PC-3 (cell line): ENCODE data around the gene MYO10. TPM values are rescaled to one million over a fixed set of nuclear protein-coding genes. Genes with fewer than 3 reads are reported as not detected.

ENCODE experiments used
- ATAC-seq: fragments of 200-7000 bp; cut with Tn5 transposase; 2 replicates; pipeline ENCODE4 v1.9.1; 2020; ENCODE audit warnings: mild to moderate bottlenecking, moderate library complexity
- BruUV-seq: library from RNA; stranded (reverse); fragments of 400-500 nt; replicated peaks from 2 replicates; lab custom pipeline; 2021; lab: Mats Ljungman, UMichigan
- CTCF ChIA-PET: fragments of 300-600 bp; sonication (Branson Sonifier 250); formaldehyde crosslinking; loops from one replicate; lab custom pipeline; 2022; ENCODE audit warnings: antibody characterized with exemption; lab: Charles Lee
- POLR2A ChIA-PET: fragments of 300-600 bp; sonication (Branson Sonifier 250); formaldehyde crosslinking; loops from one replicate; lab custom pipeline; 2022; ENCODE audit warnings: antibody characterized with exemption; ENCODE audit not compliant: unreplicated experiment; lab: Charles Lee
- DNase-seq: peaks from one replicate; pipeline ENCODE4 v3.0.0-alpha.2; 2015
- H2AFZ ChIP-seq: fragments of 300-600 bp; sonication (generic); 2 replicates; pipeline ENCODE4 v1.6.0; 2016; ENCODE audit warnings: antibody characterized with exemption, low read length
- H3F3A ChIP-seq: fragments of 300-600 bp; sonication (generic); one replicate; pipeline ENCODE4 v1.6.0; 2017; ENCODE audit warnings: antibody characterized with exemption, low read length, control low read depth, mild to moderate bottlenecking; ENCODE audit not compliant: unreplicated experiment
- H3K27ac ChIP-seq: fragments of 300-600 bp; sonication (generic); 2 replicates; pipeline ENCODE4 v1.5.1; 2016; ENCODE audit warnings: mild to moderate bottlenecking, low read length
- H3K27me3 ChIP-seq: fragments of 300-600 bp; sonication (generic); 2 replicates; pipeline ENCODE4 v1.6.1; 2016; ENCODE audit warnings: low read length, mixed read lengths
- H3K36me3 ChIP-seq: fragments of 300-600 bp; sonication (generic); 2 replicates; pipeline ENCODE4 v1.6.1; 2016; ENCODE audit warnings: low read depth, mixed run types, low read length, mixed read lengths
- H3K4me1 ChIP-seq: fragments of 300-600 bp; sonication (generic); 2 replicates; pipeline ENCODE4 v1.5.1; 2016; ENCODE audit warnings: low read length; ENCODE audit not compliant: insufficient read depth
- H3K4me2 ChIP-seq: fragments of 300-600 bp; sonication (generic); 2 replicates; pipeline ENCODE4 v1.6.0; 2016; ENCODE audit warnings: low read length
- H3K4me3 ChIP-seq: fragments of 300-600 bp; sonication (generic); 2 replicates; pipeline ENCODE4 v1.5.1; 2016; ENCODE audit warnings: mild to moderate bottlenecking, low read length, mixed read lengths
- H3K79me2 ChIP-seq: fragments of 300-600 bp; sonication (generic); 2 replicates; pipeline ENCODE4 v1.6.1; 2017; ENCODE audit warnings: low read length, mixed read lengths
- H3K9ac ChIP-seq: fragments of 300-600 bp; sonication (generic); 2 replicates; pipeline ENCODE4 v1.6.0; 2016; ENCODE audit warnings: mild to moderate bottlenecking, low read length
- H3K9me2 ChIP-seq: fragments of 300-600 bp; sonication (generic); replicated peaks from 2 replicates; pipeline ENCODE4 v1.6.1; 2016; ENCODE audit warnings: mixed run types, low read length, mixed read lengths
- H3K9me3 ChIP-seq: fragments of 300-600 bp; sonication (generic); 2 replicates; pipeline ENCODE4 v1.6.1; 2016; ENCODE audit warnings: low read length, mixed read lengths
- H4K20me1 ChIP-seq: fragments of 300-600 bp; sonication (generic); 2 replicates; pipeline ENCODE4 v1.6.1; 2016; ENCODE audit warnings: low read length, mixed read lengths
- EZH2 ChIP-seq: fragments of 300-600 bp; sonication (generic); IDR thresholded peaks from one replicate; pipeline ENCODE4 v1.6.1; 2017; ENCODE audit warnings: antibody characterized with exemption, mild to moderate bottlenecking, low read length; ENCODE audit not compliant: unreplicated experiment
- EZH2phosphoT487 ChIP-seq: fragments of 300-600 bp; sonication (generic); IDR thresholded peaks from 2 replicates; pipeline ENCODE4 v1.6.1; 2018; ENCODE audit warnings: mild to moderate bottlenecking, antibody characterized with exemption, low read length, borderline replicate concordance
- intact Hi-C: fragments of 100-400 bp; cut with micrococcal nuclease; formaldehyde crosslinking; loops from 2 replicates; pipeline ENCODE4 v1.9.0; 2023
- total RNA-seq: library from RNA; depleted of rRNA; stranded (reverse); fragments of >200 nt; gene quantifications from 2 replicates; pipeline ENCODE4 v1.2.3, GENCODE V29; 2014
- TF ChIP-seq, protein P1 (sequence below): fragments of 300-600 bp; sonication (generic); conservative IDR thresholded peaks from 2 replicates; pipeline ENCODE4 v1.5.1; 2017; ENCODE audit warnings: antibody characterized with exemption, low read depth, mild to moderate bottlenecking, low read length

The MYO10 gene
- total RNA-seq, 1 experiment from 2014 or later: 52.3 TPM

DNA sequence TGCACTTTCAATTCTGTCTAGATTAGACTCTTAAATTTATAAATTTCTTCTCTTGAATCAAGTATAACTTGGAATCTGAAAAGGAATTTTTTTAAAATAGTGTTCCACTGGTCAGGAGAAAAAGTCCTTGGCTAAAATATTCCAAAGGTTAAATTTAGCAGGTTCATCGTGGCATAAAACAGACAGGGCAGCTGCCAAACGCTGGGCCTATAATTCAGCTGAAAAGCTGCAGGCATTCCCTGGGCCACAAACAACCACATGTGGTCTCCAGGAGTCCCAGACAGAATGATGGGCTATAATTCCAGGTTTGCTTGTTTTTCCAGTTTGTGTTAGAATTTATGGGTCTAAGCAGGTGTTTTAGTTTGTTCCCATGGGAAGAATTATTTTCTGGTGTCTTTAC lies 248.2 kb downstream of the MYO10 start:
- Histone ChIP-seq H2AFZ (no peak overlapping the region), H4K20me1 (no peaks in the 10 kb centered on the region), H3K9ac (no peak overlapping the region), H3K36me3 (peaks cover 29% of the 10 kb centered on the region), H3K79me2 (no peaks in the 10 kb centered on the region), H3K27ac (no peak overlapping the region), H3K4me3 (no peak overlapping the region), H3F3A (no peaks in the 10 kb centered on the region), H3K4me1 (no peaks in the 10 kb centered on the region), H3K4me2 (no peak overlapping the region), H3K9me2 (no peaks in the 10 kb centered on the region), H3K27me3 (no peaks in the 10 kb centered on the region), H3K9me3 (no peaks in the 10 kb centered on the region)
- BruUV-seq: no TSS peak
- ChIA-PET POLR2A (no interaction called here), CTCF (no interaction called here)
- DNase-seq (no peak), ATAC-seq (no peak)
- intact Hi-C loops: no loop called here
- TF ChIP-seq, protein P1, sequence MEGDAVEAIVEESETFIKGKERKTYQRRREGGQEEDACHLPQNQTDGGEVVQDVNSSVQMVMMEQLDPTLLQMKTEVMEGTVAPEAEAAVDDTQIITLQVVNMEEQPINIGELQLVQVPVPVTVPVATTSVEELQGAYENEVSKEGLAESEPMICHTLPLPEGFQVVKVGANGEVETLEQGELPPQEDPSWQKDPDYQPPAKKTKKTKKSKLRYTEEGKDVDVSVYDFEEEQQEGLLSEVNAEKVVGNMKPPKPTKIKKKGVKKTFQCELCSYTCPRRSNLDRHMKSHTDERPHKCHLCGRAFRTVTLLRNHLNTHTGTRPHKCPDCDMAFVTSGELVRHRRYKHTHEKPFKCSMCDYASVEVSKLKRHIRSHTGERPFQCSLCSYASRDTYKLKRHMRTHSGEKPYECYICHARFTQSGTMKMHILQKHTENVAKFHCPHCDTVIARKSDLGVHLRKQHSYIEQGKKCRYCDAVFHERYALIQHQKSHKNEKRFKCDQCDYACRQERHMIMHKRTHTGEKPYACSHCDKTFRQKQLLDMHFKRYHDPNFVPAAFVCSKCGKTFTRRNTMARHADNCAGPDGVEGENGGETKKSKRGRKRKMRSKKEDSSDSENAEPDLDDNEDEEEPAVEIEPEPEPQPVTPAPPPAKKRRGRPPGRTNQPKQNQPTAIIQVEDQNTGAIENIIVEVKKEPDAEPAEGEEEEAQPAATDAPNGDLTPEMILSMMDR: no peak
- TF ChIP-seq EZH2phosphoT487 (no peak), EZH2 (no peak)

DNA sequence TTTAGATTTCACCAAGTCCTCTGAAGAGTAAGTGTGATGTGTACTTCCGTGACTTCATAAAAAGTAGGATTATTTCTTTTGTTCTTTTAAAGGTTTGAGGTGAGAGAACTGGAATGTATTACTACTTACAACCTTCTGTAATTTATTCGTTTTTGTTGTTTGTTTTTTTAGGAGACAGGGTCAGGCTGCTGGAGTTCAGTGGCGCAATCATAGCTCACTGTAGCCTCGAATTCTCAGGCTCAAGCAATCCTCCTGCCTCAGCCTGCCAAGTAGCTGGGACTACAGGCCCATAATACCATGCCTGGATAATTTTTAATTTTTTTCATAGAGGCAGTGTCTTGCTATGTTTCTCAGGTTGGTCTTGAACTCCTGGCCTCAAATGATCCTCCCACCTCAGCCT lies 251.0 kb downstream of the MYO10 start:
- no peak overlapping the region for H2AFZ ChIP-seq
- no peak overlapping the region for H3K27ac ChIP-seq
- intact Hi-C loops: no loop called here
- H3K27me3 ChIP-seq: no peaks in the 10 kb centered on the region
- no peaks in the 10 kb centered on the region for H3K4me1 ChIP-seq
- no peak for TF ChIP-seq EZH2
- no peak for TF ChIP-seq EZH2phosphoT487
- TF ChIP-seq, protein P1: no peak
- no peaks in the 10 kb centered on the region for H3K9me2 ChIP-seq
- H3K4me3 ChIP-seq: no peak overlapping the region
- no peaks in the 10 kb centered on the region for H3K9me3 ChIP-seq
- no peaks in the 10 kb centered on the region for H3K79me2 ChIP-seq
- ChIA-PET POLR2A (no interaction called here), CTCF (no interaction called here)
- H3F3A ChIP-seq: no peaks in the 10 kb centered on the region
- H3K4me2 ChIP-seq: no peak overlapping the region
- H3K9ac ChIP-seq: no peak overlapping the region
- H3K36me3 ChIP-seq: peaks cover 54% of the 10 kb centered on the region
- no TSS peak for BruUV-seq
- H4K20me1 ChIP-seq: no peaks in the 10 kb centered on the region
- ATAC-seq (no peak), DNase-seq (no peak)

DNA sequence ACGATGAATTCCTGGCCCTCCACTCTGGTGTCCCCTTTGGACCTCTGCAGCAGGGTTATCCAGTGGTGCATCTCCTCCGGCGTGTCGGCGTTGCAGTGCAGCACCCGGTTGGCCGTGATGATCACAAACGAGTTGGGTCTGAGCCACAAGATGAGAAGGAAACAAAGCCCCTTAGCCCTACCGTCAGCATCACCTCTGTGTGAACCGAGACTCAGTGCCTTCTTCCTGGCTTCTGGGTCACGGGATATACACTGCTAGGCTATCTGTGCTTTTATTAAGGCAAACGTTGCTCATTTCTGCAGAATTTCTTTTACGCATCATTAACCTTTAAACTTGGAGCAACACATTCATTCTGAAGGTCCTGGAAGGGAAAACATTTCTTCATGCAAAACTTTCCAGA lies 254.2 kb downstream of the MYO10 start:
- H3K4me2 ChIP-seq: no peak overlapping the region
- ChIA-PET POLR2A (no interaction called here), CTCF (no interaction called here)
- no peaks in the 10 kb centered on the region for H3K9me3 ChIP-seq
- TF ChIP-seq, protein P1: no peak
- ATAC-seq: no peak
- no peak overlapping the region for H3K4me3 ChIP-seq
- intact Hi-C loops: no loop called here
- no peak overlapping the region for H2AFZ ChIP-seq
- no peaks in the 10 kb centered on the region for H4K20me1 ChIP-seq
- no peaks in the 10 kb centered on the region for H3K4me1 ChIP-seq
- DNase-seq: no peak
- H3F3A ChIP-seq: no peaks in the 10 kb centered on the region
- no TSS peak for BruUV-seq
- H3K9me2 ChIP-seq: no peaks in the 10 kb centered on the region
- no peak overlapping the region for H3K27ac ChIP-seq
- H3K9ac ChIP-seq: no peak overlapping the region
- peaks cover 51% of the 10 kb centered on the region for H3K36me3 ChIP-seq
- H3K79me2 ChIP-seq: no peaks in the 10 kb centered on the region
- no peaks in the 10 kb centered on the region for H3K27me3 ChIP-seq
